Esophagus muscularis mucosa (tissue), 4 donors: ENCODE measurements around the gene PIK3R6. TPM values are rescaled to one million over a fixed set of nuclear protein-coding genes. Genes with fewer than 3 reads are reported as not detected.

Experiments used
- DNase-seq: peaks from one replicate; pipeline ENCODE4 v3.0.0-alpha.2; 2017; ENCODE audit errors: extremely low spot score
- H3K27ac ChIP-seq, 4 donors: fragments of 200-600 bp; sonication (generic); replicated peaks in 1 of 4; 1 replicate in 3 of 4; 2 replicates in 1 of 4; pipeline ENCODE4 v1.5.1; 2016 to 2019; ENCODE audit warnings: mild to moderate bottlenecking in 1 of 4
- H3K27me3 ChIP-seq, 4 donors: fragments of 200-600 bp; sonication (generic); one replicate each; pipeline versions ENCODE4 v1.5.1 to v1.6.0; 2016 to 2019
- H3K36me3 ChIP-seq, 4 donors: fragments of 200-600 bp; sonication (generic); one replicate each; pipeline ENCODE4 v1.5.1; 2016 to 2019
- H3K4me1 ChIP-seq, 4 donors: fragments of 200-600 bp; sonication (generic); one replicate each; pipeline ENCODE4 v1.5.1; 2016 to 2019
- H3K4me3 ChIP-seq, 4 donors: fragments of 200-600 bp; sonication (generic); 1 replicate in 2 of 4; 2 replicates in 2 of 4; pipeline ENCODE4 v1.5.1; 2016 to 2019; ENCODE audit warnings: mild to moderate bottlenecking in 4 of 4, moderate library complexity in 1 of 4
- H3K9me3 ChIP-seq, 4 donors: fragments of 200-600 bp; sonication (generic); 1 replicate in 3 of 4; 2 replicates in 1 of 4; pipeline ENCODE4 v1.5.1; 2016 to 2019
- EP300 ChIP-seq: sonication (generic); formaldehyde crosslinking; IDR thresholded peaks from one replicate; pipeline ENCODE4 v1.6.1; 2017; ENCODE audit warnings: antibody characterized with exemption
- POLR2A ChIP-seq: fragments of 450-650 bp; IDR thresholded peaks from one replicate; pipeline ENCODE4 v1.6.1; 2017; ENCODE audit warnings: antibody characterized with exemption, moderate library complexity, mild to moderate bottlenecking, low read depth
- POLR2AphosphoS5 ChIP-seq, 2 donors: sonication (generic); formaldehyde crosslinking; IDR thresholded peaks; one replicate each; pipeline ENCODE4 v1.6.1; 2017; ENCODE audit warnings: antibody characterized with exemption in 2 of 2
- WGBS: methylation state at CpG from one replicate; pipeline ENCODE4 v1.1.5; 2018; 5-methylcytosine and 5-hydroxymethylcytosine counted together
- intact Hi-C: fragments of 100-400 bp; cut with DNase I; formaldehyde crosslinking; loops from one replicate; pipeline ENCODE4 v1.15.1; 2023
- total RNA-seq, 4 donors: library from RNA; depleted of rRNA; stranded (reverse); fragments of >200 nt; gene quantifications; one replicate each; pipeline versions ENCODE4 v1.1.0 to v1.2.1, GENCODE V29; 2016
- TF ChIP-seq, protein P1 (sequence below), 3 experiments: fragments of 200-600 bp in 2 of 3; fragments of 450-650 bp in 1 of 3; sonication (generic) in 2 of 3; IDR thresholded peaks; one replicate each; pipeline ENCODE4 v1.5.1; 2017 to 2019; ENCODE audit warnings: antibody characterized with exemption in 3 of 3, mild to moderate bottlenecking in 2 of 3, moderate library complexity in 1 of 3

Gene PIK3R6
- total RNA-seq, 4 donors from 2014 or later, result 0.52 to 3.3 (median 1.8) TPM

DNA sequence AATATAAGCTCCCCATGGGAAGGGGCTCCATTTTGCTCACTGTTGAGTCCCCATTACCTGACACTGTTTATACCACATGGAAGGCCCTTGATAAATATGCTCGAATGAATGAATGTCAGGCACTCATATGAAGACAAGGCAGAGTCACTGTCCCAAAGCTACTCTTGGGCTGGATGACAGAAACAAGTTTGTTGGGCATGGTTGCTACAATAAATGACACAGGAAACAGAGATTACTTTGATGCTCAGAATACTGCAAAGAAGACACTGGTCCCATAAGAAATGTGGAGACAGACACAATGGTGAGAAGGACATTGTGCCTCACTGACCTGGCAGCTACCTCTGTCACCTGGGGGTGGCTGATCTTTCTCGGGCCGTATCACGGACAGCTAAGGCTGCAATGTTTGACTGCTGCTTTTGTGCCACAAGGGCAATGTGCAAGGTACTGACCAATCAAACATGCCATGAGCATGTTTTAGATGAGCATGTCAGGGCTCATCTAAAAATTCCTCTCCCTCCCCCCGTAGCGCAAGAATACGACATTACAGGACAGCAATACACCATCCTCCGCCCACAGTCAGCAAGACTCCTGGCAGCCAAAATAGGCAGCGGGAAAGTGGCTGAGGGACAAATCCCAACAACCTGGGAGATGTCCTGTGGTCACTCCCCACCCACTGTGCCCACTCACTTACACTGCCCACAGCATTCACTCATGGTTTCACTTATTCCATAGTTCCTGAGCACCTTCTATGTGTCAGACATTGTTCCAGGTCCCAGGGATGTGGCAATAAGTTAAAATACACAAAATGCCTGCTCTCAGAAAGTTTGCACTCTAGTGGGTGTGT is 5.0 kb downstream of the PIK3R6 start:
- peaks cover 0 to 15% (median 0%) of the 10 kb centered on the region in 4 donors for H3K27me3 ChIP-seq
- WGBS, result 76% methylated on average over 9 of the region's 9 CpGs
- no peak for DNase-seq
- H3K27ac ChIP-seq, result no peak overlapping the region
- peaks cover 2 to 11% (median 6%) of the 10 kb centered on the region in 4 donors for H3K4me1 ChIP-seq
- intact Hi-C loops, result no loop called here
- TF ChIP-seq POLR2A (no peak), EP300 (no peak), POLR2AphosphoS5 (IDR thresholded peaks at IDR 0.05) (no peak)
- TF ChIP-seq, protein P1, sequence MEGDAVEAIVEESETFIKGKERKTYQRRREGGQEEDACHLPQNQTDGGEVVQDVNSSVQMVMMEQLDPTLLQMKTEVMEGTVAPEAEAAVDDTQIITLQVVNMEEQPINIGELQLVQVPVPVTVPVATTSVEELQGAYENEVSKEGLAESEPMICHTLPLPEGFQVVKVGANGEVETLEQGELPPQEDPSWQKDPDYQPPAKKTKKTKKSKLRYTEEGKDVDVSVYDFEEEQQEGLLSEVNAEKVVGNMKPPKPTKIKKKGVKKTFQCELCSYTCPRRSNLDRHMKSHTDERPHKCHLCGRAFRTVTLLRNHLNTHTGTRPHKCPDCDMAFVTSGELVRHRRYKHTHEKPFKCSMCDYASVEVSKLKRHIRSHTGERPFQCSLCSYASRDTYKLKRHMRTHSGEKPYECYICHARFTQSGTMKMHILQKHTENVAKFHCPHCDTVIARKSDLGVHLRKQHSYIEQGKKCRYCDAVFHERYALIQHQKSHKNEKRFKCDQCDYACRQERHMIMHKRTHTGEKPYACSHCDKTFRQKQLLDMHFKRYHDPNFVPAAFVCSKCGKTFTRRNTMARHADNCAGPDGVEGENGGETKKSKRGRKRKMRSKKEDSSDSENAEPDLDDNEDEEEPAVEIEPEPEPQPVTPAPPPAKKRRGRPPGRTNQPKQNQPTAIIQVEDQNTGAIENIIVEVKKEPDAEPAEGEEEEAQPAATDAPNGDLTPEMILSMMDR (IDR thresholded peaks at IDR 0.05), result no peak
- H3K9me3 ChIP-seq, result no peaks in the 10 kb centered on the region
- H3K4me3 ChIP-seq, result no peak overlapping the region
- H3K36me3 ChIP-seq, result no peaks in the 10 kb centered on the region

DNA sequence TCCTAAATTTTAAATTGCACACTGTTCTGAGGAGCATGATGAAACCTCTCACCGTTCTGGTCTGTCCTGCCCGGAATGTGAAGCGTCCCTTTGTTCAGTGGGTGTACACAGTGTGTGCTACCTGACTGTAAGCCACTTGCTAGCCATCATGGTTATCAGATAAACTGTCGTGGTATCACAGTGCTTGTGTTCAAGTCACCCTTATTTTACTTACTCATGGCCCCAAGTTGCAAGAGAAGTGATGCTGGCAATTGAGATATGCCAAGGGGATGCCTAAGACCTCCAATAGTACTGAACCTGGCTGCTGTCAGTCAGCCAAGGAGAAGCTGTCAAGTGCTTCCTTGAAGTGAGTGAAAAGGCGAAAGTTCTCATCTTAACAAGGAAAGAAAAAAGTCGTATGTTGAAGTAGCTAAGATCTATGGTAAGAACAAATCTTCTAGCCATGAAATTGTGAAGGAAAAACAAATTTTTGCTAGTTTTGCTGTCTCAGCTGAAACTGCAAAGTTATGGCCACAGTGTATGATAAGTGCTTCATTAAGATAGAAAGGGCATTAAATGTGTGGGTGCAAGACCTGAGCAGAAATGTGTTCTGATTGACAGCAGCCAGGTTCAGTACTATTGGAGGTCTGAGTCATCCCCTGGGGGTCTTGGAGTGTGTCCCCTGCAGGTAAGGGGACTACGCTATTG is 5.8 kb downstream of the PIK3R6 start:
- Histone ChIP-seq H3K27me3 (peaks cover 0 to 15% (median 0%) of the 10 kb centered on the region in 4 donors), H3K9me3 (no peaks in the 10 kb centered on the region), H3K36me3 (no peaks in the 10 kb centered on the region), H3K4me1 (peaks cover 6 to 19% (median 9%) of the 10 kb centered on the region in 4 donors), H3K27ac (no peak overlapping the region), H3K4me3 (no peak overlapping the region)
- WGBS, result 76% methylated on average over 7 of the region's 7 CpGs
- DNase-seq, result no peak
- TF ChIP-seq POLR2A (no peak), POLR2AphosphoS5 (IDR thresholded peaks at IDR 0.05) (no peak), EP300 (no peak)
- TF ChIP-seq, protein P1 (IDR thresholded peaks at IDR 0.05), result no peak
- intact Hi-C loops, result no loop called here

DNA sequence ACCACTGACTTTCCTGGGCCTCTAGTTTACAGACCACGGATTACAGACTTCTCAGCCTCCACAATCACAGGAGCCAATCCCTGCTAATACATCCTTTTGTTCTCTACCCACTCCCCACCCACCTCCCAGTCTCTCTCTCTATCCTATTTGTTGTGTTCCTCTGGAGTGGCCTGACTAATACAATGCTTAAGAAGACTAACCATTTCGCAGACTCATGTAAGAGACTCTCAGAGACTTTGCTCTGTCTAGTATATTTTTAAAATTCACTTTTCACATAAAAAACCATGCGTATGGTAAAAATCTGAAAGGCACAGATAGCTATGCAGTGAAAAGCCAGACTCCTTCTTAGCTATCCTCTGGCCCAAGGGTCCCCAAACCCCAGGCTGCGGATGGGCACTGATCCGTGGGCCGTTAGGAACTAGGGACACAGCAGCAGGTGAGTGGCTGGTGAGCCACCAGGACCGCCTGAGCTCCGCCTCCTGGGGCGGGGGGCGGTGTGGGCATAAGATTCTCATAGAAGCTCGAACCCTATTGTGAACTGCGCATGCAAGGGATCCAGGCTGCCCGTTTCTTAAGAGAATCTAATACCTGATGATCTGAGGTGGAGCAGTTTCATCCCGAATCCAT is 7.6 kb downstream of the PIK3R6 start:
- intact Hi-C loops, result no loop called here
- WGBS, result 89% methylated on average over 9 of the region's 14 CpGs

DNA sequence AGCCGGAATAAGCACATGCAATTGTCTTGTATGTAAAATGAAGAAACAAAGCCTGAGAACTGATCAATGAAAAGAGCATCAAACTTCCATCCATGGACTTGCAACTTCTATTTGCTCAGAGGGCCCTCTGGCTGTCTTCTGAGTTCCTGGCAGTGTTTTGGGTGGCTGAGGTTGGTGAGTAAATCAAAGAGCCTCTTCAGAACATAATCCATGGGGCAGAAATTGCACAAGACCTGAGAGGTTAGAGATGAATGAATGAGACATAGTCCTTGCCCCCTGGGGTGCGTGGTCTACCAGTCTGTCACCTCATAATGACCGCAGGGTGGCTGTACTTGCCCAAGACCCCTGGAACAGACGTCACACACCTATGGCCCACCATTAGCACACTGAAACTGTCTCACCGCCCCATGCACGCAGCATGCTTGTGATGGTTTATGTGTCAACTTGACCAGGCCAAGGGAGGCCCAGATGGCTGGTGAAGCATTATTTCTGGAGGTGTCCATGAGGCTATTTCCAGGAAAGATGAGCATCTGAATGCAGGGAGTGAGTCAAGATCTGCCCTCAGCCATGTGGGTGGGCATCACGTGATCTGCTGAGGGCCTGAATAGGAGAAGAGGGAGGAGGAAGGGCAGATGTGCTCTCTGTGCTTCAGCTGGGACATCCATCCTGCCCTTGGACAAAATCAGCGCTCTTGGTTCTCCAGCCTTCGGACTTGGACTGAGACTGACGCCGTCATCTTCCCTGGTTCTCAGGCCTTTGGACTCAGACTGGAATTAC is 8.3 kb downstream of the PIK3R6 start:
- Histone ChIP-seq H3K36me3 (no peaks in the 10 kb centered on the region), H3K27me3 (peaks cover 0 to 3% (median 0%) of the 10 kb centered on the region in 4 donors), H3K4me1 (peaks cover 6 to 22% (median 9%) of the 10 kb centered on the region in 4 donors), H3K4me3 (no peak overlapping the region), H3K9me3 (no peaks in the 10 kb centered on the region), H3K27ac (no peak overlapping the region)
- intact Hi-C loops, result no loop called here
- TF ChIP-seq POLR2AphosphoS5 (IDR thresholded peaks at IDR 0.05) (no peak), POLR2A (no peak)
- TF ChIP-seq, protein P1 (IDR thresholded peaks at IDR 0.05), result no peak
- 83% methylated on average over 11 of the region's 11 CpGs for WGBS
- DNase-seq, result no peak

More for the DNA sequence above, 7.6 kb downstream of the PIK3R6 start:
- H3K4me3 ChIP-seq, result no peak overlapping the region
- H3K4me1 ChIP-seq, result peaks cover 6 to 22% (median 9%) of the 10 kb centered on the region in 4 donors
- H3K9me3 ChIP-seq, result no peaks in the 10 kb centered on the region
- DNase-seq, result no peak
- no peak overlapping the region for H3K27ac ChIP-seq
- H3K27me3 ChIP-seq, result peaks cover 0 to 3% (median 0%) of the 10 kb centered on the region in 4 donors
- H3K36me3 ChIP-seq, result no peaks in the 10 kb centered on the region
- TF ChIP-seq POLR2A (no peak), POLR2AphosphoS5 (IDR thresholded peaks at IDR 0.05) (no peak), EP300 (no peak)
- TF ChIP-seq, protein P1 (IDR thresholded peaks at IDR 0.05), result no peak
